Urinary bladder (tissue), 4 donors: Measurements from ENCODE around the gene ZNF133. TPM values are rescaled to one million over a fixed set of nuclear protein-coding genes. Genes with fewer than 3 reads are reported as not detected.
"Not testable (repeated sequence)": the region's sequence is repeated elsewhere in the genome, so short reads cannot be mapped to it uniquely, and the experiment has no call there.

Experiments used
- DNase-seq: peaks from one replicate; pipeline ENCODE4 v3.0.0-alpha.2; 2015; ENCODE audit errors: extremely low spot score
- H3K27ac ChIP-seq: one replicate; pipeline ENCODE4 v1.5.1; 2013; ENCODE audit warnings: low read depth, mild to moderate bottlenecking, moderate library complexity
- H3K36me3 ChIP-seq: one replicate; pipeline ENCODE4 v1.6.1; 2013; ENCODE audit warnings: mild to moderate bottlenecking, moderate library complexity; ENCODE audit not compliant: insufficient read depth
- H3K4me1 ChIP-seq: one replicate; pipeline ENCODE4 v1.6.1; 2013; ENCODE audit warnings: mild to moderate bottlenecking, moderate library complexity; ENCODE audit not compliant: insufficient read depth
- H3K4me3 ChIP-seq: one replicate; pipeline ENCODE4 v1.5.1; 2013; ENCODE audit warnings: low read depth, low read length
- WGBS: extraction: QIAGEN DNeasy Blood & Tissue Kit; methylation state at CpG from one replicate; pipeline ENCODE4 v1.1.7; 2013; 5-methylcytosine and 5-hydroxymethylcytosine counted together
- polyA plus RNA-seq: library from polyadenylated mRNA; stranded (reverse); fragments of 200-250 nt; gene quantifications from one replicate; pipeline ENCODE4 v1.2.3, GENCODE V29; 2013
- total RNA-seq: library from RNA; depleted of rRNA; stranded (reverse); fragments of >200 nt; gene quantifications from one replicate; pipeline ENCODE4 v1.2.3, GENCODE V29; 2014
- donor health status: healthy with polysubstance abuse.
- donor health status: healthy.

The ZNF133 gene
- total and polyA plus RNA-seq, 2 donors, result 15.2 to 24.2 TPM

DNA sequence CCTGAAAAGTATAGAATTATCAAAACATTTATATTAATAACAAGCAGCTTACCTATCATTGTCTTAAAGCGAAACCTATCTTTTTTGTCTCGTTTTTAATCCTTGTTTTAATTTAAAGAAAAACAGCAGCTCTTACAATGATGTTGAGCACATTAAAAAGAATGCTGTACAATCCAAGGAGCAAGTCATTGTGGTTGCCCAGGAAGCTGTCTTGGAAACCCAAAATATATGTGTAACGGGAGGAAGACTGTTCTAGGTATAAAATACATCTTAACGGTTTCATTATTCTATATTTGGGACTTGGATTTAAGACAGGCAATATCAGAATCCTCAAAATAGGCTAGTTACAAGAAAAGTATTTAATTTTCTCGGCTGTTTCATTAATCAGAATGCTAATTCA lies 21.7 kb downstream of the ZNF133 start:
- Histone ChIP-seq H3K36me3 (peaks cover 1% of the 10 kb centered on the region), H3K4me3 (no peak overlapping the region), H3K4me1 (no peaks in the 10 kb centered on the region), H3K27ac (no peak overlapping the region)
- no peak for DNase-seq
- 75% methylated on average over 5 of the region's 5 CpGs for WGBS

DNA sequence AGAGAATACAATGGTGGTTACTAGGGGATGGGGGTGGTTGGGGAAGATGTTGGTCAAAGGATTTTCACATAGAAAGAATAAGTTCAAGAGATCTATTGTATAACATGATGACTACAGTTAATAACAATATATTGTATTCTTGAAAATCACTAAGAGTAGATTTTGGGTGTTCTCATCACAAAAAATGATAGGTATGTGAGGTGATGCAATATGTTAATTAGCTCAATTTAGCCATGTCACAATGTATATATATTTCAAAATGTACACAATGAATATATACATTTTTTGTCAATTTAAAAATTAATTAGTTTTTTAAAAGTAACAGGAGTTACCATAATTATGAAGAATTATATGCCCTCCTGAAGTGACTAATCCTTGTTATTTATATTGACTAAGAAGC lies 22.3 kb downstream of the ZNF133 start:
- no peak overlapping the region for H3K4me3 ChIP-seq
- H3K27ac ChIP-seq, result no peak overlapping the region
- H3K36me3 ChIP-seq, result peaks cover 1% of the 10 kb centered on the region
- no peak for DNase-seq
- H3K4me1 ChIP-seq, result no peaks in the 10 kb centered on the region

DNA sequence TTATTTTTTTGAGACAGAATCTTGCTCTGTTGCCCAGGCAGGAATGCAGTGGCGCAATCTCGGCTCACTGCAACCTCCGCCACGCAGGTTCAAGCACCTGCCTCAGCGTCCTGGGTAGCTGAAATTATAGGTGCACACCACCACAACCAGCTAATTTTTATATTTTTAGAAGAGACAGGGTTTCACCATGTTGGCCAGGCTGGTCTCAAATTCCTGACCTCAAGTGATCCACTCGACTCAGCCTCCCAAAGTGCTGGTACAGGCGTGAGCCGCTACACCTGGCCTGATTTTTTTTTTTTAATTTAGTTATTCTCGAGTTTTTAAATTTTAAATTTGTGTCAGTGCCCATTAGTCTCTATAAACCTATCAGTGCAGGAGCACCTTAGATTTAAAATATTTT lies 24.4 kb downstream of the ZNF133 start:
- no peaks in the 10 kb centered on the region for H3K36me3 ChIP-seq
- DNase-seq, result no peak
- H3K4me1 ChIP-seq, result no peaks in the 10 kb centered on the region
- 92% methylated on average over 9 of the region's 9 CpGs for WGBS
- no peak overlapping the region for H3K4me3 ChIP-seq
- H3K27ac ChIP-seq, result no peak overlapping the region

GRCh38 chr20:18313411-18313810 lies 25.1 kb downstream of the ZNF133 start:
- WGBS, result 56% methylated on average over 1 of the region's 1 CpG
- no peak for DNase-seq
- Histone ChIP-seq H3K27ac (no peak overlapping the region), H3K36me3 (no peaks in the 10 kb centered on the region), H3K4me1 (no peaks in the 10 kb centered on the region), H3K4me3 (no peak overlapping the region)

- WGBS, result 95% methylated on average over 8 of the region's 8 CpGs
- H3K36me3 ChIP-seq, result no peaks in the 10 kb centered on the region
- H3K4me3 ChIP-seq, result no peak overlapping the region
- no peak for DNase-seq
- H3K4me1 ChIP-seq, result no peaks in the 10 kb centered on the region
- no peak overlapping the region for H3K27ac ChIP-seq
These were observed 26.6 kb downstream of the ZNF133 start for GRCh38 chr20:18314786-18315406.

DNA sequence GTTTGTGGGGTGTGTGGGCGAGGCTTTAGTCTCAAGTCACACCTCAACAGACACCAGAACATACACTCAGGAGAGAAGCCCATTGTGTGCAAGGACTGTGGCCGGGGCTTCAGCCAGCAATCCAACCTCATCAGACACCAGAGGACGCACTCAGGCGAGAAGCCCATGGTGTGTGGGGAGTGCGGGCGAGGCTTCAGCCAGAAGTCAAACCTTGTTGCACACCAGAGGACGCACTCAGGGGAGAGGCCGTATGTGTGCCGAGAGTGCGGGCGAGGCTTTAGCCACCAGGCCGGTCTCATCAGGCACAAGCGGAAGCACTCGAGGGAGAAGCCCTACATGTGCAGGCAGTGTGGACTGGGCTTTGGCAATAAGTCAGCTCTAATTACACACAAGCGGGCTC lies 27.8 kb downstream of the ZNF133 start:
- Histone ChIP-seq H3K36me3 (no peaks in the 10 kb centered on the region), H3K4me1 (no peaks in the 10 kb centered on the region), H3K4me3 (no peak overlapping the region), H3K27ac (no peak overlapping the region)
- no peak for DNase-seq
- 97% methylated on average over 15 of the region's 15 CpGs for WGBS

DNA sequence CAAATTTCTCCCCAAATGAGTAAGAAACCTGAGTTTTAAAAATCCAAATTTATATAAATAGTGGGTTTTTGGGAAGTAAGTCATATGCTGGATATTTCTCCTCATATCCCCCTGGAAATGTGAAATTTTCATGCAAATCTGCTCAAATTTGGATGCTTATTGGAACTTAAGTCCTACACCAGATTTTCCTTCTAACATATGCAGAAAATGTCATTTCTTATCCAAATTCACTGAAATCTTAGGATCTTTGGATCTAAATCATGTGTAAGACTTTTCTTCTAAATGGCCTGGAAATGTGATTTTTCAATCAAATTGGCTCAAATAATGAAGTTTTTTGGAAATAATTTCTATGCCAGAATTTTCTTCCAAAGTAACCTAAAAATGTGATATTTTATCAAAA lies 33.0 kb downstream of the ZNF133 start:
- Histone ChIP-seq H3K27ac (no peak overlapping the region), H3K36me3 (no peaks in the 10 kb centered on the region), H3K4me3 (no peak overlapping the region), H3K4me1 (no peaks in the 10 kb centered on the region)
- no peak for DNase-seq

DNA sequence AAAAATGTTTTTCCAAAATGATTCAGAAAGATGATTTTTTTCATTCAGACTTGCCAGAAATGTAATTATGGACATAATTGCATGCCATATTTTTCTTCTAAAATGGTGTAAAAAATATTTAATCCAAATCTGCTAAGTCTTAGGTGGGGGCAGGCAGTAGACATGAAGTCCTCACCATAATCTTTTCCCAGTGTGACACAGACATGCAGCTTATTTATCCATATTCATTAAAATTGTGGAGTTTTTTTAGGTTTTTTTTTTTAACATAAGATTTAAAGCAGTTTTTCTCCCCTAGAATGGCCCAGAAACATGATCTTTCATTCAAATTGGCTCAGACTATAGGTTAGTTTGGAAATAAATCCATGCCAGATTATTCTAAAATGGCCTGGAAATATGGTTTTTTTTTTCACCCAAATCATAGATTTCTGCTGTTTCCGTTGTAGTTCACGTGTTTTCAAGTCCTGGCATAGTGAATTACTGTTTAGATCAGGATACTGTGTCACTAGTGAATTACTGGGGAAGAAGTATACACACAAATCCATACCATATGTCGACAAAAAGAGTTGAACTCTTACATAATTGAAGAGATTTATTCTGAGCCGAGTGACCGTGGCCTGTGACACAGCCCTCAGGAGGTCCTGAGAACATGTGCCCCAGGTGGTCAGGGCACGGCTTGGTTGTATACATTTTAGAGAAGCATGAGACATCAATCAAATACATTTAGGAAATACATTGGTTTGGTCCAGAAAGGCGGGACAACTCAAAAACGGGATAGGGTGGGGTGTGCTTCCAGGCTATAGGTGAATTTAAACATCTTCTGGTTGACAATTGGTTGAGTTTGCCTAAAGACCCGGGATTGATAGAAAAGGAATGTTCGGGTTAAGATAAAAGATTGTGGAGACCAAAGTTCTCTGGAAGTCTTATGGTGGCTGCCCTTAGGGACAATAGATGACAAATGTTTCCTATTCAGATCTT lies 33.9 kb downstream of the ZNF133 start:
- WGBS, result 65% methylated on average over 10 of the region's 10 CpGs
- DNase-seq, result no peak
- Histone ChIP-seq H3K27ac (no peak overlapping the region), H3K4me3 (no peak overlapping the region), H3K36me3 (no peaks in the 10 kb centered on the region), H3K4me1 (no peaks in the 10 kb centered on the region)

GRCh38 chr20:18323705-18324104 lies 35.4 kb downstream of the ZNF133 start:
- DNase-seq, result no peak
- H3K27ac ChIP-seq, result no peak overlapping the region
- no peaks in the 10 kb centered on the region for H3K36me3 ChIP-seq
- no peak overlapping the region for H3K4me3 ChIP-seq
- H3K4me1 ChIP-seq, result no peaks in the 10 kb centered on the region
- 89% methylated on average over 4 of the region's 4 CpGs for WGBS

GRCh38 chr20:18324596-18325089 lies 36.3 kb downstream of the ZNF133 start:
- WGBS, result 29% methylated on average over 3 of the region's 3 CpGs
- Histone ChIP-seq H3K36me3 (no peaks in the 10 kb centered on the region), H3K27ac (no peak overlapping the region), H3K4me1 (no peaks in the 10 kb centered on the region), H3K4me3 (no peak overlapping the region)
- DNase-seq, result no peak

DNA sequence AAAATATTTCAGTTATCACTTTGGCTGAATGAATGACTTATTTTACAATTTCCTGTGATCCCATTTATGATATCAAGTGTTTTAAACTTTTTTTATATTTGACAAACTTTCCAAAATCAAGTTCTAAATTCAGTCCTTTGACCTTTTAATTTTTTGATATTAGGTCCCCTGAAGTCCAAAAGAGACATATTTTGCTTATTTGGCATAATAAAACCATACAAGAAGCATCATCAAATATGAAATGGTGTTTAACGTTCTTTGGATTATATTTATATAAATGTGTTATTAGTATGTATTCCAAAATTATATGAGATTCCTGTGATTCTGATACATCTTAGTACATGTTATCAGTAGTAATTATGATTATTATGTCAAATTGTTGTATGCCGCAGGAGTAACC lies 38.7 kb downstream of the ZNF133 start:
- 92% methylated on average over 2 of the region's 2 CpGs for WGBS
- no peaks in the 10 kb centered on the region for H3K4me1 ChIP-seq

DNA sequence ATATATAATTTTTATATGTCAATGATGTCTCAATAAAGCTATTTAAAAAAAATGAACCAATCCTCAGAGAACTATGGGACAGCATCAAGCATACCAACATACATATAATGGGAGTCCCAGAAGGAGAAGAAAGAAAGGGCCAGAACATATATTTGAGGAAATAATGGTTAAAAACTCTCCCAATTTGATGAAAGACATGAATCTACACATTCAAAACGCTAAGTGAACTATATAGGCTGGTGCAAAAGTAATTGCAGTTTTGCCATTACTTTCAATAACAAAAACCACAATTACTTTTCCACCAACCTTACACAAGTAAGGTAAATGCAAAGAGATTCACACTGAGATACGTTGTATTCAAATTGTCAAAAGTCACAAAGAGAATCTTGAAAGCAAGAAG lies 43.4 kb downstream of the ZNF133 start:
- no peak for DNase-seq
- WGBS, result 90% methylated on average over 2 of the region's 2 CpGs
- Histone ChIP-seq H3K36me3 (no peaks in the 10 kb centered on the region), H3K4me1 (no peaks in the 10 kb centered on the region), H3K27ac (no peak overlapping the region), H3K4me3 (no peak overlapping the region)

More for the DNA sequence above, 38.7 kb downstream of the ZNF133 start:
- Histone ChIP-seq H3K27ac (no peak overlapping the region), H3K36me3 (no peaks in the 10 kb centered on the region), H3K4me3 (no peak overlapping the region)
- DNase-seq, result no peak

DNA sequence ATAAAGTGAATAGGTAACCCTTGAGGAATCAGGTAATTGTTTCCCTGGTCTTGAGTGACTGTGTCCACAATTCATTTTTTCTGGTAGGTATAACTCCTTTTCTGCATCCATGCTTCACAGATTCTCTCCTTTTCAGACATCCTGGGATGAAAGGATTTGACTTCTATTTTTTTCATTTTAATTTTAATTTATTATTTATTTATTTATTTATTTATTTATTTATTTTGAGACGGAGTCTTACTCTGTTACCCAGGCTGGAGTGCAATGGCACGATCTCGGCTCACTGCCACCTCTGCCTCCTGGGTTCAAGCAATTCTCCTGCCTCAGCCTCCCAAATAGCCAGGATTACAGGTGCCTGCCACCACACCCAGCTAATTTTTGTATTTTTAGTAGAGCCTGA lies 61.4 kb downstream of the ZNF133 start:
- H3K36me3 ChIP-seq, H3K4me1 ChIP-seq, DNase-seq, H3K27ac ChIP-seq, H3K4me3 ChIP-seq: not testable (repeated sequence)
- 61% methylated on average over 3 of the region's 3 CpGs for WGBS

DNA sequence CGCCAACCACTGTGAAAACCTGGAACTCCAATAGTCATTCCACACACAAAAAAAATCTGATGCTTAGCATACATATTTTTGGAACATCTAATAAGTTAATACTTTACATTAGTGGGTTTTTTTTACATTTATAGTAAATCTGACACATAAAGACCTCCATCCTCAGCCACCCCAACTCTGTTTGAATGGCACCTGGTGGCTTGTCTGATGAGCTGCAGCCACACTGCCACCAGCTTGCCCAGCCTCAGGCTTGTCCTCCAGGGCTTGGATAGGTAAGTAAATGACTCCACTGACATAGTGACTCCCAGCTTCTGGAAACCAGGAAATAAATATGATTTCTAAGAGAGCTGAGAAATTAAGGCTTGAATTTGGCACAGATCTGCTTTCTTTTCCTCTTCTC lies 71.5 kb downstream of the ZNF133 start:
- WGBS, result 91% methylated on average over 1 of the region's 1 CpG
- no peak for DNase-seq
- H3K4me1 ChIP-seq, result no peaks in the 10 kb centered on the region
- no peak overlapping the region for H3K4me3 ChIP-seq
- H3K36me3 ChIP-seq, result no peaks in the 10 kb centered on the region
- no peak overlapping the region for H3K27ac ChIP-seq
